HCT116 (cell line): ENCODE results near the gene SMYD3. TPM values are rescaled to one million over a fixed set of nuclear protein-coding genes. Genes with fewer than 3 reads are reported as not detected.
"Not testable (repeated sequence)": the region's sequence is repeated elsewhere in the genome, so short reads cannot be mapped to it uniquely, and the experiment has no call there.

Experiments
- ATAC-seq: fragments of 200-7000 bp; cut with Tn5 transposase; 2 replicates; pipeline ENCODE4 v1.9.1; 2020; ENCODE audit warnings: mild to moderate bottlenecking, moderate library complexity
- BruUV-seq: library from RNA; stranded (reverse); fragments of 400-500 nt; replicated peaks from 2 replicates; lab custom pipeline; 2021; lab: Mats Ljungman, UMichigan
- CTCF ChIA-PET: fragments of 300-600 bp; sonication (Branson Sonifier 250); formaldehyde crosslinking; loops from one replicate; lab custom pipeline; 2021; ENCODE audit warnings: antibody characterized with exemption; lab: Charles Lee
- POLR2A ChIA-PET: fragments of 300-600, 350-600 bp; sonication (Branson Sonifier 250); formaldehyde crosslinking; loops from one replicate; lab custom pipeline; 2021; ENCODE audit warnings: antibody characterized with exemption; lab: Charles Lee
- RAD21 ChIA-PET, 2 experiments: fragments of 300-600 bp; sonication (Branson Sonifier 250); formaldehyde crosslinking; loops; one replicate each; lab custom pipeline; 2023; ENCODE audit warnings: low total read pairs in 2 of 2; ENCODE audit not compliant: uncharacterized antibody in 2 of 2, unreplicated experiment in 2 of 2, low non-redundant PET in 1 of 2; lab: Charles Lee
- DNase-seq: peaks from one replicate; pipeline ENCODE4 v3.0.0-alpha.2; 2010; ENCODE audit warnings: low read depth, low spot score
- H2AFZ ChIP-seq: fragments of 200-600 bp; shearing (Covaris generic), sonication (generic); 2 replicates; pipeline ENCODE4 v1.6.1; 2017; ENCODE audit warnings: low read depth, mixed run types, mixed read lengths, antibody characterized with exemption, low read length; ENCODE audit not compliant: poor library complexity, severe bottlenecking
- H3K27ac ChIP-seq: 2 replicates; pipeline ENCODE4 v1.5.1; 2012; ENCODE audit warnings: low read depth, low read length
- H3K27me3 ChIP-seq: fragments of 200-600 bp; sonication (generic); 2 replicates; pipeline ENCODE4 v1.6.1; 2016; ENCODE audit warnings: mixed run types, low read length, mixed read lengths; ENCODE audit not compliant: insufficient read depth
- H3K36me3 ChIP-seq, 2 experiments: fragments of 200-500 bp in 1 of 2; fragments of 200-600 bp in 1 of 2; sonication (Bioruptor generic) in 1 of 2; sonication (generic) in 1 of 2; 2 replicates each; pipeline versions ENCODE4 v1.5.1 to v1.6.1; 2014 to 2016; ENCODE audit warnings: low read length in 2 of 2, inconsistent platforms in 1 of 2, mixed read lengths in 1 of 2, mixed run types in 1 of 2; ENCODE audit not compliant: insufficient read depth in 2 of 2, control insufficient read depth in 1 of 2
- H3K4me1 ChIP-seq, 2 experiments: fragments of 200-600 bp in 1 of 2; sonication (generic) in 1 of 2; 2 replicates each; pipeline versions ENCODE4 v1.5.1 to v1.6.1; 2012 to 2017; ENCODE audit warnings: low read length in 2 of 2, inconsistent platforms in 1 of 2, mild to moderate bottlenecking in 1 of 2, mixed read lengths in 1 of 2, mixed run types in 1 of 2, moderate library complexity in 1 of 2; ENCODE audit not compliant: insufficient read depth in 2 of 2, control insufficient read depth in 1 of 2
- H3K4me2 ChIP-seq: fragments of 200-600 bp; sonication (generic); 2 replicates; pipeline ENCODE4 v1.6.1; 2017; ENCODE audit warnings: mixed run types, low read length, mixed read lengths
- H3K4me3 ChIP-seq, 2 experiments: fragments of 200-600 bp in 1 of 2; sonication (generic) in 1 of 2; replicated peaks in 1 of 2; 2 replicates each; pipeline ENCODE4 v1.5.1; 2011 to 2016; ENCODE audit warnings: low read length in 2 of 2, control low read depth in 1 of 2, low read depth in 1 of 2, mild to moderate bottlenecking in 1 of 2, mixed read lengths in 1 of 2, mixed run types in 1 of 2
- H3K79me2 ChIP-seq: fragments of 200-600 bp; sonication (generic); 2 replicates; pipeline ENCODE4 v1.6.1; 2017; ENCODE audit warnings: mild to moderate bottlenecking, mixed run types, low read length, moderate library complexity, mixed read lengths; ENCODE audit not compliant: insufficient read depth
- H3K9ac ChIP-seq: fragments of 200-600 bp; sonication (generic); 2 replicates; pipeline ENCODE4 v1.6.1; 2016; ENCODE audit warnings: low read length, mixed read lengths
- H3K9me2 ChIP-seq: fragments of 200-600 bp; sonication (generic), shearing (Covaris generic); 2 replicates; pipeline ENCODE4 v1.6.1; 2017; ENCODE audit warnings: mixed run types, mild to moderate bottlenecking, moderate library complexity; ENCODE audit not compliant: insufficient read depth
- H3K9me3 ChIP-seq, 2 experiments: fragments of 200-500 bp in 1 of 2; fragments of 200-600 bp in 1 of 2; sonication (Bioruptor generic) in 1 of 2; sonication (generic) in 1 of 2; 2 replicates each; pipeline ENCODE4 v1.6.1; 2014 to 2017; ENCODE audit warnings: low read length in 2 of 2, mixed read lengths in 2 of 2, inconsistent platforms in 1 of 2, low read depth in 1 of 2, mild to moderate bottlenecking in 1 of 2, mixed run types in 1 of 2, moderate library complexity in 1 of 2; ENCODE audit not compliant: control insufficient read depth in 1 of 2, insufficient read depth in 1 of 2
- H4K20me1 ChIP-seq: fragments of 200-600 bp; sonication (generic), shearing (Covaris generic); 2 replicates; pipeline ENCODE4 v1.6.1; 2017; ENCODE audit warnings: mixed run types, mild to moderate bottlenecking, moderate library complexity; ENCODE audit not compliant: insufficient read depth
- CBX3 ChIP-seq: IDR thresholded peaks from 2 replicates; pipeline ENCODE4 v1.6.1; 2012; ENCODE audit warnings: low read depth
- EGR1 ChIP-seq: IDR thresholded peaks from 2 replicates; pipeline ENCODE4 v1.6.1; 2012; ENCODE audit warnings: low read depth
- ELF1 ChIP-seq: IDR thresholded peaks from 2 replicates; pipeline ENCODE4 v1.6.1; 2012; ENCODE audit warnings: low read depth, borderline replicate concordance
- MAX ChIP-seq: IDR thresholded peaks from 2 replicates; pipeline ENCODE4 v1.6.1; 2012
- REST ChIP-seq: IDR thresholded peaks from 2 replicates; pipeline ENCODE4 v1.6.1; 2012; ENCODE audit warnings: low read depth
- SP1 ChIP-seq: IDR thresholded peaks from 2 replicates; pipeline ENCODE4 v1.6.1; 2012; ENCODE audit warnings: low read depth
- SRF ChIP-seq: IDR thresholded peaks from 2 replicates; pipeline ENCODE4 v1.6.1; 2012; ENCODE audit warnings: low read depth
- YY1 ChIP-seq: IDR thresholded peaks from 2 replicates; pipeline ENCODE4 v1.6.1; 2011; ENCODE audit warnings: low read length, low read depth, moderate library complexity, mild to moderate bottlenecking; ENCODE audit not compliant: insufficient replicate concordance; ENCODE audit errors: extremely low read depth
- intact Hi-C: fragments of 100-400 bp; cut with micrococcal nuclease; formaldehyde crosslinking; loops from 2 replicates; pipeline ENCODE4 v1.10.0; 2022
- total RNA-seq: library from RNA; stranded (reverse); gene quantifications from one replicate; pipeline ENCODE4 v1.2.1, GENCODE V29; 2021; ENCODE audit not compliant: unreplicated experiment
- TF ChIP-seq, protein P1 (sequence below): IDR thresholded peaks from 2 replicates; pipeline ENCODE4 v1.6.1; 2011; ENCODE audit warnings: mild to moderate bottlenecking, low read length, moderate library complexity; ENCODE audit not compliant: insufficient replicate concordance; ENCODE audit errors: extremely low read depth

The SMYD3 gene
- total RNA-seq, 1 experiment from 2014 or later, result 33.6 TPM

GRCh38 chr1:245730801-245731200, 776.3 kb downstream of the SMYD3 start:
- intact Hi-C loops, result no loop called here
- Histone ChIP-seq H3K79me2 (no peaks in the 10 kb centered on the region), H3K9me3 (no peaks in the 10 kb centered on the region), H4K20me1 (no peaks in the 10 kb centered on the region), H2AFZ (no peak overlapping the region), H3K27me3 (no peaks in the 10 kb centered on the region), H3K4me3 (no peak overlapping the region), H3K27ac (no peak overlapping the region), H3K9me2 (no peaks in the 10 kb centered on the region), H3K9ac (no peak overlapping the region), H3K4me1 (no peaks in the 10 kb centered on the region), H3K4me2 (no peak overlapping the region), H3K36me3 (no peaks in the 10 kb centered on the region)
- no TSS peak for BruUV-seq
- DNase-seq (no peak), ATAC-seq (no peak)
- RAD21 ChIA-PET, result no interaction called here
- CTCF ChIA-PET, result no interaction called here
- TF ChIP-seq ELF1 (no peak), YY1 (no peak), EGR1 (no peak), MAX (no peak), SRF (no peak), SP1 (no peak), CBX3 (no peak), REST (no peak)
- TF ChIP-seq, protein P1, sequence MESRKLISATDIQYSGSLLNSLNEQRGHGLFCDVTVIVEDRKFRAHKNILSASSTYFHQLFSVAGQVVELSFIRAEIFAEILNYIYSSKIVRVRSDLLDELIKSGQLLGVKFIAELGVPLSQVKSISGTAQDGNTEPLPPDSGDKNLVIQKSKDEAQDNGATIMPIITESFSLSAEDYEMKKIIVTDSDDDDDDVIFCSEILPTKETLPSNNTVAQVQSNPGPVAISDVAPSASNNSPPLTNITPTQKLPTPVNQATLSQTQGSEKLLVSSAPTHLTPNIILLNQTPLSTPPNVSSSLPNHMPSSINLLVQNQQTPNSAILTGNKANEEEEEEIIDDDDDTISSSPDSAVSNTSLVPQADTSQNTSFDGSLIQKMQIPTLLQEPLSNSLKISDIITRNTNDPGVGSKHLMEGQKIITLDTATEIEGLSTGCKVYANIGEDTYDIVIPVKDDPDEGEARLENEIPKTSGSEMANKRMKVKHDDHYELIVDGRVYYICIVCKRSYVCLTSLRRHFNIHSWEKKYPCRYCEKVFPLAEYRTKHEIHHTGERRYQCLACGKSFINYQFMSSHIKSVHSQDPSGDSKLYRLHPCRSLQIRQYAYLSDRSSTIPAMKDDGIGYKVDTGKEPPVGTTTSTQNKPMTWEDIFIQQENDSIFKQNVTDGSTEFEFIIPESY, result no peak
- POLR2A ChIA-PET, result no interaction called here

- H3K4me3 ChIP-seq, intact Hi-C loops, DNase-seq, CTCF ChIA-PET, RAD21 ChIA-PET, ATAC-seq, POLR2A ChIA-PET, H2AFZ ChIP-seq, H3K9me2 ChIP-seq, H3K27ac ChIP-seq, H3K36me3 ChIP-seq, H4K20me1 ChIP-seq, H3K79me2 ChIP-seq, BruUV-seq, H3K4me2 ChIP-seq, H3K9me3 ChIP-seq, H3K4me1 ChIP-seq, H3K27me3 ChIP-seq, H3K9ac ChIP-seq: not testable (repeated sequence)
Measured at GRCh38 chr1:245728035-245728434, 779.0 kb downstream of the SMYD3 start.
